ENCODE data around the gene CACNB3. TPM values are rescaled to one million over a fixed set of nuclear protein-coding genes. Genes with fewer than 3 reads are reported as not detected.
A peak's percentile ranks its signal among the peaks of the same experiment; 100 is the strongest.

Gene CACNB3
- total and polyA plus RNA-seq, 9 of the 15 experiments (the other 6 are each of a cell fraction or from before 2014, with no cell fraction given), result 0.24 to 2.0 (median 1.5) TPM

GRCh38 chr12:48852734-48853688 lies 34.7 kb downstream of the CACNB3 start (continued):
- TF ChIP-seq ZBTB49 (CRISPR knock-in tag; IDR thresholded peaks at IDR 0.05; ENCODE audit: borderline replicate concordance), result no peak
- no peak for TF ChIP-seq KHSRP (IDR thresholded peaks at IDR 0.05)
- TF ChIP-seq FOXK2 (conservative IDR thresholded peaks at IDR 0.05 in 1 of 2, IDR thresholded peaks at IDR 0.05 in 1 of 2; ENCODE audit: low read depth in 2 of 2), result peak; percentile 60 to 73; a peak in 3 of 4 replicates
- TF ChIP-seq, protein P1, sequence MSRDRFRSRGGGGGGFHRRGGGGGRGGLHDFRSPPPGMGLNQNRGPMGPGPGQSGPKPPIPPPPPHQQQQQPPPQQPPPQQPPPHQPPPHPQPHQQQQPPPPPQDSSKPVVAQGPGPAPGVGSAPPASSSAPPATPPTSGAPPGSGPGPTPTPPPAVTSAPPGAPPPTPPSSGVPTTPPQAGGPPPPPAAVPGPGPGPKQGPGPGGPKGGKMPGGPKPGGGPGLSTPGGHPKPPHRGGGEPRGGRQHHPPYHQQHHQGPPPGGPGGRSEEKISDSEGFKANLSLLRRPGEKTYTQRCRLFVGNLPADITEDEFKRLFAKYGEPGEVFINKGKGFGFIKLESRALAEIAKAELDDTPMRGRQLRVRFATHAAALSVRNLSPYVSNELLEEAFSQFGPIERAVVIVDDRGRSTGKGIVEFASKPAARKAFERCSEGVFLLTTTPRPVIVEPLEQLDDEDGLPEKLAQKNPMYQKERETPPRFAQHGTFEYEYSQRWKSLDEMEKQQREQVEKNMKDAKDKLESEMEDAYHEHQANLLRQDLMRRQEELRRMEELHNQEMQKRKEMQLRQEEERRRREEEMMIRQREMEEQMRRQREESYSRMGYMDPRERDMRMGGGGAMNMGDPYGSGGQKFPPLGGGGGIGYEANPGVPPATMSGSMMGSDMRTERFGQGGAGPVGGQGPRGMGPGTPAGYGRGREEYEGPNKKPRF (IDR thresholded peaks at IDR 0.05; ENCODE audit: low read depth, low read length), result no peak
- no peak for TF ChIP-seq RFX5 (IDR thresholded peaks at IDR 0.05; ENCODE audit: low read depth, low read length)
- no peak for TF ChIP-seq ZNF75A (CRISPR knock-in tag; IDR thresholded peaks at IDR 0.05)
- no peak for TF ChIP-seq EP400 (IDR thresholded peaks at IDR 0.05)
- TF ChIP-seq TAF1 (IDR thresholded peaks at IDR 0.05; ENCODE audit: control insufficient read depth, extremely low read depth, insufficient read depth, low read length, severe bottlenecking), result peak; percentile 87
- TF ChIP-seq HSF4 (CRISPR knock-in tag; IDR thresholded peaks at IDR 0.05; ENCODE audit: borderline replicate concordance), result no peak
- 0 out of 2 replicates have a peak, but pooled peaks have one; percentile 26 for TF ChIP-seq CHD2 (IDR thresholded peaks at IDR 0.05; ENCODE audit: low read depth, low read length)
- no peak for TF ChIP-seq MTF1 (CRISPR knock-in tag; IDR thresholded peaks at IDR 0.05; ENCODE audit: borderline replicate concordance)
- TF ChIP-seq POLR3G (IDR thresholded peaks at IDR 0.05; ENCODE audit: extremely low read depth, insufficient read length, insufficient replicate concordance), result no peak
- TF ChIP-seq MBD2 (IDR thresholded peaks at IDR 0.05; ENCODE audit: borderline replicate concordance, low read depth), result no peak
- TF ChIP-seq DPF2 (IDR thresholded peaks at IDR 0.05), result 0 out of 2 replicates have a peak, but pooled peaks have one; percentile 10
- no peak for TF ChIP-seq MEF2A (IDR thresholded peaks at IDR 0.05; ENCODE audit: control insufficient read depth, low read depth, low read length)
- TF ChIP-seq, protein P2, sequence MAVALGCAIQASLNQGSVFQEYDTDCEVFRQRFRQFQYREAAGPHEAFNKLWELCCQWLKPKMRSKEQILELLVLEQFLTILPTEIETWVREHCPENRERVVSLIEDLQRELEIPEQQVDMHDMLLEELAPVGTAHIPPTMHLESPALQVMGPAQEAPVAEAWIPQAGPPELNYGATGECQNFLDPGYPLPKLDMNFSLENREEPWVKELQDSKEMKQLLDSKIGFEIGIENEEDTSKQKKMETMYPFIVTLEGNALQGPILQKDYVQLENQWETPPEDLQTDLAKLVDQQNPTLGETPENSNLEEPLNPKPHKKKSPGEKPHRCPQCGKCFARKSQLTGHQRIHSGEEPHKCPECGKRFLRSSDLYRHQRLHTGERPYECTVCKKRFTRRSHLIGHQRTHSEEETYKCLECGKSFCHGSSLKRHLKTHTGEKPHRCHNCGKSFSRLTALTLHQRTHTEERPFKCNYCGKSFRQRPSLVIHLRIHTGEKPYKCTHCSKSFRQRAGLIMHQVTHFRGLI (CRISPR knock-in tag; IDR thresholded peaks at IDR 0.05), result no peak
- no peak for TF ChIP-seq DMBX1 (CRISPR knock-in tag; IDR thresholded peaks at IDR 0.05; ENCODE audit: borderline replicate concordance)
- TF ChIP-seq STAT5A (IDR thresholded peaks at IDR 0.05; ENCODE audit: borderline replicate concordance, low read length), result no peak
- TF ChIP-seq KDM5B (IDR thresholded peaks at IDR 0.05; ENCODE audit: insufficient replicate concordance, low read depth, low read length), result no peak
- TF ChIP-seq PCBP1 (IDR thresholded peaks at IDR 0.05; ENCODE audit: low read depth, low read length, poor library complexity, severe bottlenecking), result no peak
- TF ChIP-seq BRD4 (IDR thresholded peaks at IDR 0.05), result no peak
- TF ChIP-seq MED1 (CRISPR knock-in tag; IDR thresholded peaks at IDR 0.05; ENCODE audit: borderline replicate concordance), result no peak
